Naive thymus-derived CD4-positive, alpha-beta T cell (primary cell): Measurements from ENCODE around the gene MSH3. TPM values are rescaled to one million over a fixed set of nuclear protein-coding genes. Genes with fewer than 3 reads are reported as not detected.

Experiments
- ATAC-seq: fragments of 150-1000 bp; cut with Tn5 transposase; 2 replicates; pipeline ENCODE4 v1.10.0; 2021; ENCODE audit warnings: mild to moderate bottlenecking, moderate library complexity
- CTCF ChIA-PET: fragments of 350-600 bp; sonication (Branson Sonifier 250); formaldehyde crosslinking; loops from one replicate; lab custom pipeline; 2021; ENCODE audit warnings: antibody characterized with exemption; lab: Charles Lee
- POLR2A ChIA-PET: fragments of 350-600 bp; sonication (Branson Sonifier 250); formaldehyde crosslinking; loops from one replicate; lab custom pipeline; 2021; ENCODE audit warnings: antibody characterized with exemption, inconsistent platforms; lab: Charles Lee
- DNase-seq, 9 donors: peaks; one replicate each; pipeline versions ENCODE4 v3.0.0 to v3.0.0-alpha.2; 2020 to 2022; ENCODE audit warnings: mixed read lengths in 1 of 9
- H3K27ac ChIP-seq: one replicate; pipeline ENCODE4 v1.7.0; 2013; ENCODE audit warnings: mild to moderate bottlenecking, low read depth, low read length, moderate library complexity
- H3K27me3 ChIP-seq, 2 donors: one replicate each; pipeline ENCODE4 v1.7.0; 2013; ENCODE audit warnings: low read length in 2 of 2, mild to moderate bottlenecking in 2 of 2, moderate library complexity in 2 of 2; ENCODE audit not compliant: control insufficient read depth in 2 of 2, insufficient read depth in 2 of 2
- H3K36me3 ChIP-seq, 3 experiments: 1 replicate in 2 of 3; 2 replicates in 1 of 3; pipeline ENCODE4 v1.7.0; 2013; ENCODE audit warnings: low read length in 3 of 3, mild to moderate bottlenecking in 3 of 3, moderate library complexity in 1 of 3; ENCODE audit not compliant: insufficient read depth in 3 of 3, control insufficient read depth in 2 of 3
- H3K4me1 ChIP-seq, 2 donors: one replicate each; pipeline ENCODE4 v1.7.0; 2013; ENCODE audit warnings: low read length in 2 of 2, mild to moderate bottlenecking in 2 of 2, moderate library complexity in 1 of 2; ENCODE audit not compliant: control insufficient read depth in 2 of 2, insufficient read depth in 2 of 2
- H3K4me3 ChIP-seq: 2 replicates; pipeline ENCODE4 v1.7.0; 2013; ENCODE audit warnings: mild to moderate bottlenecking, low read length
- H3K9me3 ChIP-seq, 3 experiments: 1 replicate in 2 of 3; 2 replicates in 1 of 3; pipeline ENCODE4 v1.7.0; 2013; ENCODE audit warnings: low read length in 3 of 3; ENCODE audit not compliant: control insufficient read depth in 2 of 3
- H3K27ac Mint-ChIP-seq, 9 donors: one replicate each; pipeline ENCODE4 v1.8.0; 2020 to 2022; ENCODE audit warnings: mixed read lengths in 9 of 9, mild to moderate bottlenecking in 8 of 9, moderate library complexity in 5 of 9, inconsistent platforms in 2 of 9
- H3K27me3 Mint-ChIP-seq, 5 donors: one replicate each; pipeline ENCODE4 v1.8.0; 2021 to 2022; ENCODE audit warnings: mixed read lengths in 5 of 5, mild to moderate bottlenecking in 1 of 5
- H3K36me3 Mint-ChIP-seq, 5 donors: one replicate each; pipeline ENCODE4 v1.8.0; 2020 to 2022; ENCODE audit warnings: mixed read lengths in 5 of 5, mild to moderate bottlenecking in 3 of 5, inconsistent platforms in 1 of 5
- H3K4me1 Mint-ChIP-seq, 7 donors: one replicate each; pipeline ENCODE4 v1.8.0; 2020 to 2022; ENCODE audit warnings: mixed read lengths in 7 of 7, mild to moderate bottlenecking in 3 of 7, inconsistent platforms in 1 of 7
- H3K4me3 Mint-ChIP-seq, 10 donors: one replicate each; pipeline ENCODE4 v1.8.0; 2020 to 2022; ENCODE audit warnings: mild to moderate bottlenecking in 10 of 10, mixed read lengths in 10 of 10, moderate library complexity in 6 of 10, inconsistent platforms in 2 of 10
- H3K9me3 Mint-ChIP-seq, 11 donors: one replicate each; pipeline ENCODE4 v1.8.0; 2020 to 2022; ENCODE audit warnings: mixed read lengths in 11 of 11, mild to moderate bottlenecking in 4 of 11, inconsistent platforms in 1 of 11, moderate library complexity in 1 of 11
- intact Hi-C, 2 donors: fragments of 100-400 bp; cut with micrococcal nuclease; formaldehyde crosslinking; loops; one replicate each; pipeline ENCODE4 v1.15.1; 2023
- polyA plus RNA-seq, 2 donors: library from polyadenylated mRNA; unstranded; fragments of 300-500 nt; fragmentation: Illumina TruSeq; gene quantifications; one replicate each; pipeline ENCODE4 v1.2.3, GENCODE V29; 2021
- total RNA-seq, 6 experiments: library from RNA in 5 of 6; stranded (reverse) in 5 of 6; gene quantifications; 1 replicate in 5 of 6; 2 replicates in 1 of 6; pipeline ENCODE4 v1.2.3 and lab custom pipeline; 2021 to 2026

The MSH3 gene
- total and polyA plus RNA-seq, 7 experiments from 2014 or later, result 10.5 to 20.9 (median 13.0) TPM

GRCh38 chr5:80698369-80698768, 43.9 kb downstream of the MSH3 start:
- no peaks in the 10 kb centered on the region for H3K27me3 ChIP-seq
- H3K9me3 Mint-ChIP-seq, result no peaks in the 10 kb centered on the region
- H3K4me3 Mint-ChIP-seq, result no peak overlapping the region
- intact Hi-C loops, result no loop called here
- no peak for DNase-seq
- no peaks in the 10 kb centered on the region for H3K4me1 ChIP-seq
- ATAC-seq, result no peak
- ChIA-PET CTCF (no interaction called here), POLR2A (no interaction called here)
- H3K27ac ChIP-seq, result no peak overlapping the region
- peaks cover 12 to 47% (median 25%) of the 10 kb centered on the region in 5 donors for H3K36me3 Mint-ChIP-seq
- no peaks in the 10 kb centered on the region for H3K9me3 ChIP-seq
- peaks cover 2 to 18% (median 12%) of the 10 kb centered on the region in 7 donors for H3K4me1 Mint-ChIP-seq
- H3K4me3 ChIP-seq, result no peak overlapping the region
- no peaks in the 10 kb centered on the region for H3K27me3 Mint-ChIP-seq
- H3K36me3 ChIP-seq, result no peaks in the 10 kb centered on the region
- H3K27ac Mint-ChIP-seq, result peak overlapping the region in 1 of 9 donors; percentile 6

- Mint-ChIP-seq H3K4me1 (peaks cover 13 to 32% (median 20%) of the 10 kb centered on the region in 7 donors), H3K27me3 (no peaks in the 10 kb centered on the region), H3K9me3 (no peaks in the 10 kb centered on the region), H3K4me3 (no peak overlapping the region), H3K36me3 (peaks cover 8 to 48% (median 31%) of the 10 kb centered on the region in 5 donors), H3K27ac (peak overlapping the region in 3 of 9 donors; percentile 13 to 48 (median 47))
- no peak for ATAC-seq
- Histone ChIP-seq H3K27ac (no peak overlapping the region), H3K4me3 (no peak overlapping the region), H3K4me1 (peaks cover 0 to 5% of the 10 kb centered on the region in 2 donors), H3K27me3 (no peaks in the 10 kb centered on the region), H3K9me3 (no peaks in the 10 kb centered on the region), H3K36me3 (no peaks in the 10 kb centered on the region)
- POLR2A ChIA-PET, result no interaction called here
- CTCF ChIA-PET, result interaction anchor here (1.4 kb wide), 1 partner anchor 14 kb away, joined by 3 read pairs; no protein-coding TSS in a partner anchor
- DNase-seq, result no peak
- intact Hi-C loops, result no loop called here
These were observed 47.1 kb downstream of the MSH3 start for GRCh38 chr5:80701597-80701996.

- H3K36me3 ChIP-seq, result peaks cover 0 to 9% (median 0%) of the 10 kb centered on the region in 3 experiments
- H3K4me3 Mint-ChIP-seq, result no peak overlapping the region
- H3K4me1 ChIP-seq, result peaks cover 0 to 5% of the 10 kb centered on the region in 2 donors
- H3K27ac Mint-ChIP-seq, result no peak overlapping the region
- DNase-seq, result no peak
- no peaks in the 10 kb centered on the region for H3K9me3 ChIP-seq
- peaks cover 13 to 32% (median 20%) of the 10 kb centered on the region in 7 donors for H3K4me1 Mint-ChIP-seq
- ChIA-PET CTCF (interaction anchor here (1.7 kb wide), 1 partner anchor 492 kb away, joined by 4 read pairs; no protein-coding TSS in a partner anchor), POLR2A (no interaction called here)
- H3K27me3 Mint-ChIP-seq, result no peaks in the 10 kb centered on the region
- no peak for ATAC-seq
- peaks cover 6 to 49% (median 26%) of the 10 kb centered on the region in 5 donors for H3K36me3 Mint-ChIP-seq
- no peak overlapping the region for H3K4me3 ChIP-seq
- H3K9me3 Mint-ChIP-seq, result no peaks in the 10 kb centered on the region
- no peak overlapping the region for H3K27ac ChIP-seq
- intact Hi-C loops, result no loop called here
- H3K27me3 ChIP-seq, result no peaks in the 10 kb centered on the region
These were observed 48.8 kb downstream of the MSH3 start for GRCh38 chr5:80703291-80703690.

GRCh38 chr5:80703747-80704146, 49.3 kb downstream of the MSH3 start:
- Histone ChIP-seq H3K4me3 (no peak overlapping the region), H3K27ac (no peak overlapping the region), H3K36me3 (peaks cover 0 to 9% (median 0%) of the 10 kb centered on the region in 3 experiments), H3K27me3 (no peaks in the 10 kb centered on the region), H3K9me3 (no peaks in the 10 kb centered on the region), H3K4me1 (peaks cover 0 to 5% of the 10 kb centered on the region in 2 donors)
- peaks cover 4 to 46% (median 24%) of the 10 kb centered on the region in 5 donors for H3K36me3 Mint-ChIP-seq
- H3K9me3 Mint-ChIP-seq, result no peaks in the 10 kb centered on the region
- ChIA-PET CTCF (interaction anchor here (1.7 kb wide), 1 partner anchor 492 kb away, joined by 4 read pairs; no protein-coding TSS in a partner anchor), POLR2A (no interaction called here)
- DNase-seq, result no peak
- H3K4me3 Mint-ChIP-seq, result no peak overlapping the region
- no peak overlapping the region for H3K27ac Mint-ChIP-seq
- peaks cover 13 to 32% (median 20%) of the 10 kb centered on the region in 7 donors for H3K4me1 Mint-ChIP-seq
- intact Hi-C loops, result no loop called here
- no peaks in the 10 kb centered on the region for H3K27me3 Mint-ChIP-seq
- no peak for ATAC-seq

GRCh38 chr5:80704221-80704620, 49.8 kb downstream of the MSH3 start:
- no peaks in the 10 kb centered on the region for H3K27me3 Mint-ChIP-seq
- Histone ChIP-seq H3K9me3 (no peaks in the 10 kb centered on the region), H3K4me3 (no peak overlapping the region), H3K4me1 (peaks cover 0 to 5% of the 10 kb centered on the region in 2 donors), H3K27me3 (no peaks in the 10 kb centered on the region), H3K36me3 (peaks cover 0 to 9% (median 0%) of the 10 kb centered on the region in 3 experiments), H3K27ac (no peak overlapping the region)
- ChIA-PET POLR2A (no interaction called here), CTCF (no interaction called here)
- intact Hi-C loops, result no loop called here
- H3K27ac Mint-ChIP-seq, result peak overlapping the region in 2 of 9 donors; percentile 22 to 44
- H3K4me3 Mint-ChIP-seq, result no peak overlapping the region
- no peaks in the 10 kb centered on the region for H3K9me3 Mint-ChIP-seq
- DNase-seq (no peak), ATAC-seq (no peak)
- peaks cover 4 to 46% (median 24%) of the 10 kb centered on the region in 5 donors for H3K36me3 Mint-ChIP-seq
- peaks cover 13 to 32% (median 20%) of the 10 kb centered on the region in 7 donors for H3K4me1 Mint-ChIP-seq

- Mint-ChIP-seq H3K36me3 (peaks cover 4 to 49% (median 30%) of the 10 kb centered on the region in 5 donors), H3K27me3 (no peaks in the 10 kb centered on the region), H3K4me1 (peaks cover 13 to 32% (median 22%) of the 10 kb centered on the region in 7 donors), H3K9me3 (no peaks in the 10 kb centered on the region), H3K4me3 (no peak overlapping the region), H3K27ac (peak overlapping the region in 2 of 9 donors; percentile 10 to 20)
- Histone ChIP-seq H3K27ac (no peak overlapping the region), H3K36me3 (peaks cover 0 to 9% (median 0%) of the 10 kb centered on the region in 3 experiments), H3K9me3 (no peaks in the 10 kb centered on the region), H3K27me3 (no peaks in the 10 kb centered on the region), H3K4me3 (no peak overlapping the region), H3K4me1 (peaks cover 0 to 5% of the 10 kb centered on the region in 2 donors)
- ChIA-PET CTCF (no interaction called here), POLR2A (interaction anchor here (0.7 kb wide), 1 partner anchor 10 kb away, joined by 3 read pairs; no protein-coding TSS in a partner anchor)
- DNase-seq (no peak), ATAC-seq (no peak)
- intact Hi-C loops, result no loop called here
These were observed 50.8 kb downstream of the MSH3 start for GRCh38 chr5:80705216-80705769.
